GM10266 (cell line): ENCODE data around the gene FAM89B.
A peak's percentile ranks its signal among the peaks of the same experiment; 100 is the strongest.

ENCODE experiments used
- DNase-seq: peaks from one replicate; pipeline ENCODE4 v3.0.0; 2012; ENCODE audit errors: extremely low spot score
- TF ChIP-seq, protein P1 (sequence below): IDR thresholded peaks from 2 replicates; pipeline ENCODE4 v1.5.1; 2012; ENCODE audit warnings: mild to moderate bottlenecking, low read depth; ENCODE audit not compliant: control insufficient read depth, insufficient read depth; ENCODE audit errors: missing control alignments

FAM89B gene

DNA sequence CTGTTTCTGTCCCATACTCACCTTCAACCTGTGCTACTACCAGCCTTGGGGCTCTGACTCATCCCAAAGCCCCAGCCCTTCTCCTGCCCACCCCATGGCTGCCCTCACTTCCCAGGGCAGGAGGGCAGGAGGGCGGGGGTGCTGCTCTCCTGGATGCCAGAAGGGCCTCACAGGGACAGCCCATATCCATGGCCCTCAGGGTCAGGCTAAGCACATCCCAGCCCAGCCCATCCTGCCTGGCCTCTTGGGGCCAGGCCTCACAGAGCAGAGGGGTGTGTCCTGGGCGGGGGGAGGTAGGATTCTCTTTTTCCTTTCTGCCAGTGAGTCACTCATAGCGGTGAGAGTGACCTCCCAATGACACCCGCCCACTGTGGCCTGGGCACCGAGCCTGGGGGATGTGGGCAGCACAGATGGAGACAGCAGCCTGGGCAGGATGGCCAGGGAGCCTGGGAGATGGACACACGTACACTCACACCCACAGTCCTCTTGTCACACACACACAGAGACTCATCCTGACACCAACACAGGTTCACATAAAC lies 16.6 kb upstream of the FAM89B start:
- DNase-seq, result no peak
- TF ChIP-seq, protein P1, sequence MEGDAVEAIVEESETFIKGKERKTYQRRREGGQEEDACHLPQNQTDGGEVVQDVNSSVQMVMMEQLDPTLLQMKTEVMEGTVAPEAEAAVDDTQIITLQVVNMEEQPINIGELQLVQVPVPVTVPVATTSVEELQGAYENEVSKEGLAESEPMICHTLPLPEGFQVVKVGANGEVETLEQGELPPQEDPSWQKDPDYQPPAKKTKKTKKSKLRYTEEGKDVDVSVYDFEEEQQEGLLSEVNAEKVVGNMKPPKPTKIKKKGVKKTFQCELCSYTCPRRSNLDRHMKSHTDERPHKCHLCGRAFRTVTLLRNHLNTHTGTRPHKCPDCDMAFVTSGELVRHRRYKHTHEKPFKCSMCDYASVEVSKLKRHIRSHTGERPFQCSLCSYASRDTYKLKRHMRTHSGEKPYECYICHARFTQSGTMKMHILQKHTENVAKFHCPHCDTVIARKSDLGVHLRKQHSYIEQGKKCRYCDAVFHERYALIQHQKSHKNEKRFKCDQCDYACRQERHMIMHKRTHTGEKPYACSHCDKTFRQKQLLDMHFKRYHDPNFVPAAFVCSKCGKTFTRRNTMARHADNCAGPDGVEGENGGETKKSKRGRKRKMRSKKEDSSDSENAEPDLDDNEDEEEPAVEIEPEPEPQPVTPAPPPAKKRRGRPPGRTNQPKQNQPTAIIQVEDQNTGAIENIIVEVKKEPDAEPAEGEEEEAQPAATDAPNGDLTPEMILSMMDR, result no peak

DNA sequence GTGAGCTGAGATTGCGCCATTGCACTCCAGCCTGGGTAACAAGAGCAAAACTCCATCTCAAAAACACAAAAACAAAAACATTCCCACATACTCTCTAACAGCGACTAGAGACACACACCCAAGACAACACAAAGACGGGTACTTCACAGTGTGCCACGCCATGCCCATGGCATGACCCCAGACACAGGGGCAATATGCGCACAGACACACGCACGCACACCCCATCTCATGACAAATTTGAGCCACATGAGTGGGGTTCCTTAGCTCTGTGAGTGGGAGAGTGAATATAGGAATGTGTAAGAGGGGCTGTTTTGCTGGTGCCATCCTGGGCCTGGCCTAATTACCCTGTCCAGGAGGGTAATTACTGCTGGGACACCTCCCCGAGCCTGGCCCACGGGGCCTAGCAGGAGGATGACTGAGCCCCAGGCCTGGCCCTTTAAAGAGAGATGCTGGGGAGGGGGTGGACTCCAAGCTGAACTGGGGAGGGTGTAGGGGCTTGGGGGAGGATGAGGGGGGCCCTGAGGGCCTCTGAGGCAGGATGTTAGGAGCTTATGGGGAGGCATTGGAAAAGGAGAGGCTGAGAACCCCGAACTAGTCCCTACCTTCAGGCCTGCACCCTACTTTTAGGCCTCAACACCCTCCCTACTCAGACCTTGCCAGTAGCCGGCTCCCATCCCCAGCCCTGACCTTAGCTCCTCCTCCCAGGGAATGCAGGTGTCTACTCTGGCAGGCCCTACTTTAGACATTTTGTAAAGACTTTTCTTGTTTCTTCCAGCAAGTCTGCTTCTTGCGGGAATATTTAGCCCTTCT lies 15.7 kb upstream of the FAM89B start:
- DNase-seq, result no peak
- TF ChIP-seq, protein P1, result no peak

GRCh38 chr11:65557280-65558001 lies 14.9 kb upstream of the FAM89B start:
- DNase-seq, result no peak

DNA sequence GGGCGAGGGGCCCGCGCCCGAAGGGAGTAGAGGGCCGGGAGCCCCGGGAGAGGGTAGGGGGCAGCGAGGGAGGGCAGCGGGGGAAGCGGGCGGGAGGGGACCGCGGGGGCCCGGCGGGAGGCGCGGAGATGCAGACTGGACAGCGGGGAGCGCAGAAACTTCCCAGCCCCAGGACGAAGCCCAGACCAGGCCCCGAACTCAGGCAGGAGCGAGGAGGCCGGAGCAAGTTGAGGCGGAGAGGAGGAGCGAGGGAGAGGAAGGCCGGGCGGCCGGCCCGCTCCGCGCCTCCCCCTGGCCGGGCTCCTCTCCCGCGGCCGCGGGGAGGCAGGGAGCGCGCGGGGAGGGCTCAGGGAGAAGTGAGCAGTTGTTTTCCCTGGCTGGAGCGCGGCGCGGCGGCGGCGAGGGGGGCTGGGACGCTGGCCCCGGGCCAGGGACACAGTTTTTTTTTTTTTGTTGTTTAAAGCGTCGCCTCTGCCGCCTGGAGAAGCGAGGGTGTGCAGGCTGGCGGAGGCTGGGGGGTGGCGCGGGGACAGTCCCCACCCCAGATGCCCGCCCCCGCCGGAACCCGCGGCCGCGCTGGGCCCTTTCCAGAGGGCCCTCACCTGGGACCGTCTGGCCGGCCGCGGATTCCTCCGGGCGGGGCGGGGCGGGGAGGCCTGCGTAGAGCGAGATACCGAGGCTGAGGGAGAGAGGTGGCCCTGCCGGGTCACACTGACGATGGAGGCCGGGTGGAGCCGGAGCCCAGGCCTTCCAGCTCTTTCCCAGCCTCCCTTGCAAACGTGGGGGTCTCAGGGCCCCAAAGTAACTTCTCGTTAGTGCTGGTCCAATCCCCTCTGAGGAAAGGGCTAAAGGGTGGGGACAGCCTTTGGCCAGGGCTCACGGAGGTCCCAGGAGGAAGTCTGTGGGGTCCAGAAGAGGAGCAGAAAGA lies 14.1 kb upstream of the FAM89B start, which contains the start of gene LTBP3:
Gene LTBP3 (minus strand): TSS at position 358 of the 928 bp plus-strand sequence. CDS start 400 bp downstream, outside the sequence.
- DNase-seq, result peak; percentile 87
- TF ChIP-seq, protein P1, result no peak

More at GRCh38 chr11:65557280-65558001, 14.9 kb upstream of the FAM89B start:
- TF ChIP-seq, protein P1, result no peak

GRCh38 chr11:65558930-65559509 lies 13.3 kb upstream of the FAM89B start:
- no peak for DNase-seq
- TF ChIP-seq, protein P1, result no peak

GRCh38 chr11:65559535-65559934 lies 12.8 kb upstream of the FAM89B start:
- no peak for DNase-seq

More at GRCh38 chr11:65559535-65559934, 12.8 kb upstream of the FAM89B start:
- TF ChIP-seq, protein P1, result no peak
